MCF 10A (cell line): ENCODE measurements around the gene IFIT5. TPM values are rescaled to one million over a fixed set of nuclear protein-coding genes. Genes with fewer than 3 reads are reported as not detected.

Experiments
- BruUV-seq: library from RNA; stranded (reverse); fragments of 400-500 nt; replicated peaks from 2 replicates; lab custom pipeline; 2021; lab: Mats Ljungman, UMichigan
- CTCF ChIA-PET: fragments of 300-600 bp; sonication (Branson Sonifier 250); formaldehyde crosslinking; extraction: SDS; loops from one replicate; lab custom pipeline; 2021; ENCODE audit warnings: antibody characterized with exemption, inconsistent platforms; lab: Yijun Ruan, JAX
- POLR2A ChIA-PET: fragments of 300-600, 350-650 bp; sonication (Branson Sonifier 250); formaldehyde crosslinking; extraction: SDS; loops from one replicate; lab custom pipeline; 2020; ENCODE audit warnings: antibody characterized with exemption, inconsistent platforms; lab: Yijun Ruan, JAX
- DNase-seq: peaks from one replicate; pipeline ENCODE4 v3.0.0-alpha.2; 2018; ENCODE audit not compliant: unreplicated experiment
- H3K27ac Mint-ChIP-seq: one replicate; pipeline ENCODE4 v1.8.0; 2022; ENCODE audit warnings: mild to moderate bottlenecking, low read depth, mixed read lengths; ENCODE audit not compliant: unreplicated experiment
- H3K27me3 Mint-ChIP-seq: one replicate; pipeline ENCODE4 v1.8.0; 2022; ENCODE audit warnings: mixed read lengths; ENCODE audit not compliant: insufficient read depth, unreplicated experiment
- H3K36me3 Mint-ChIP-seq: one replicate; pipeline ENCODE4 v1.8.0; 2022; ENCODE audit warnings: mild to moderate bottlenecking, moderate library complexity, mixed read lengths; ENCODE audit not compliant: insufficient read depth, unreplicated experiment
- H3K4me1 Mint-ChIP-seq: one replicate; pipeline ENCODE4 v1.8.0; 2022; ENCODE audit warnings: mixed read lengths; ENCODE audit not compliant: insufficient read depth, unreplicated experiment
- H3K4me3 Mint-ChIP-seq: one replicate; pipeline ENCODE4 v1.8.0; 2022; ENCODE audit warnings: mild to moderate bottlenecking, moderate library complexity, mixed read lengths; ENCODE audit not compliant: unreplicated experiment
- H3K9me3 Mint-ChIP-seq: one replicate; pipeline ENCODE4 v1.8.0; 2022; ENCODE audit warnings: mixed read lengths; ENCODE audit not compliant: unreplicated experiment
- CTCF ChIP-seq: fragments of 200-600 bp; IDR thresholded peaks from one replicate; pipeline ENCODE4 v1.8.0; 2022; ENCODE audit warnings: antibody characterized with exemption, mild to moderate bottlenecking; ENCODE audit not compliant: unreplicated experiment
- intact Hi-C: fragments of 100-400 bp; cut with micrococcal nuclease; formaldehyde crosslinking; loops from 2 replicates; pipeline ENCODE4 v1.14.1; 2022
- total RNA-seq: library from RNA; stranded (reverse); gene quantifications from 2 replicates; pipeline ENCODE4 v1.2.3, GENCODE V29; 2022

The IFIT5 gene
- total RNA-seq, 1 experiment from 2014 or later: 11.2 TPM

GRCh38 chr10:89373916-89374711 lies 40.3 kb upstream of the IFIT5 start:
- H3K4me3 Mint-ChIP-seq: peak overlapping the region; percentile 14
- POLR2A ChIA-PET: interaction anchor here (0.5 to 2.2 kb wide), 12 partner anchors 10 to 96 kb away, joined by 3 to 12 read pairs (median 4); partner anchors contain the start of genes IFIT1, IFIT2 and IFIT5
- DNase-seq: peak; percentile 90

GRCh38 chr10:89374713-89375141 lies 39.6 kb upstream of the IFIT5 start:
- peak overlapping the region; percentile 72 for H3K27ac Mint-ChIP-seq
- H3K36me3 Mint-ChIP-seq: no peaks in the 10 kb centered on the region
- intact Hi-C loops: no loop called here
- no TSS peak for BruUV-seq
- POLR2A ChIA-PET: interaction anchor here (0.5 to 2.2 kb wide), 11 partner anchors 10 to 97 kb away, joined by 3 to 12 read pairs (median 4); partner anchors contain the start of genes IFIT1, IFIT2 and IFIT5
- no peak for TF ChIP-seq CTCF
- no peak for DNase-seq
- H3K4me3 Mint-ChIP-seq: no peak overlapping the region
- H3K4me1 Mint-ChIP-seq: peaks cover 6% of the 10 kb centered on the region
- no peaks in the 10 kb centered on the region for H3K9me3 Mint-ChIP-seq
- CTCF ChIA-PET: interaction anchor here (1.0 kb wide), 2 partner anchors 10 to 18 kb away, joined by 4 to 5 read pairs; no protein-coding TSS in a partner anchor
- H3K27me3 Mint-ChIP-seq: no peaks in the 10 kb centered on the region

More at GRCh38 chr10:89373916-89374711, 40.3 kb upstream of the IFIT5 start:
- TF ChIP-seq CTCF: no peak
- Mint-ChIP-seq H3K27ac (peak overlapping the region; percentile 72), H3K4me1 (peaks cover 6% of the 10 kb centered on the region), H3K27me3 (no peaks in the 10 kb centered on the region), H3K36me3 (no peaks in the 10 kb centered on the region), H3K9me3 (no peaks in the 10 kb centered on the region)
- CTCF ChIA-PET: interaction anchor here (1.0 kb wide), 2 partner anchors 9 to 19 kb away, joined by 4 to 5 read pairs; no protein-coding TSS in a partner anchor
- BruUV-seq: no TSS peak
- intact Hi-C loops: no loop called here

- ChIA-PET POLR2A (interaction anchor here (0.6 to 1.4 kb wide), 5 partner anchors 14 to 516 kb away, joined by 3 read pairs; partner anchors contain the start of gene IFIT5), CTCF (interaction anchor here (0.8 to 1.7 kb wide), 4 partner anchors 8 to 120 kb away, joined by 3 to 6 read pairs (median 4); no protein-coding TSS in a partner anchor)
- no peaks in the 10 kb centered on the region for H3K27me3 Mint-ChIP-seq
- no peak for TF ChIP-seq CTCF
- BruUV-seq: no TSS peak
- intact Hi-C loops: no loop called here
- H3K9me3 Mint-ChIP-seq: no peaks in the 10 kb centered on the region
- DNase-seq: no peak
- H3K36me3 Mint-ChIP-seq: no peaks in the 10 kb centered on the region
- H3K27ac Mint-ChIP-seq: no peak within 1 kb of the TSS
- peaks cover 6% of the 10 kb centered on the region for H3K4me1 Mint-ChIP-seq
- H3K4me3 Mint-ChIP-seq: no peak within 1 kb of the TSS
Observed at GRCh38 chr10:89377705-89378637, 36.4 kb upstream of the IFIT5 start, which contains the start of gene IFIT1B. TSS of gene IFIT1B (plus strand) at chr10:89378056. CDS start at chr10:89378136, 80 bp downstream.
